ENCODE measurements around the gene ARHGEF4. TPM values are rescaled to one million over a fixed set of nuclear protein-coding genes. Genes with fewer than 3 reads are reported as not detected.

The ARHGEF4 gene, protein sequence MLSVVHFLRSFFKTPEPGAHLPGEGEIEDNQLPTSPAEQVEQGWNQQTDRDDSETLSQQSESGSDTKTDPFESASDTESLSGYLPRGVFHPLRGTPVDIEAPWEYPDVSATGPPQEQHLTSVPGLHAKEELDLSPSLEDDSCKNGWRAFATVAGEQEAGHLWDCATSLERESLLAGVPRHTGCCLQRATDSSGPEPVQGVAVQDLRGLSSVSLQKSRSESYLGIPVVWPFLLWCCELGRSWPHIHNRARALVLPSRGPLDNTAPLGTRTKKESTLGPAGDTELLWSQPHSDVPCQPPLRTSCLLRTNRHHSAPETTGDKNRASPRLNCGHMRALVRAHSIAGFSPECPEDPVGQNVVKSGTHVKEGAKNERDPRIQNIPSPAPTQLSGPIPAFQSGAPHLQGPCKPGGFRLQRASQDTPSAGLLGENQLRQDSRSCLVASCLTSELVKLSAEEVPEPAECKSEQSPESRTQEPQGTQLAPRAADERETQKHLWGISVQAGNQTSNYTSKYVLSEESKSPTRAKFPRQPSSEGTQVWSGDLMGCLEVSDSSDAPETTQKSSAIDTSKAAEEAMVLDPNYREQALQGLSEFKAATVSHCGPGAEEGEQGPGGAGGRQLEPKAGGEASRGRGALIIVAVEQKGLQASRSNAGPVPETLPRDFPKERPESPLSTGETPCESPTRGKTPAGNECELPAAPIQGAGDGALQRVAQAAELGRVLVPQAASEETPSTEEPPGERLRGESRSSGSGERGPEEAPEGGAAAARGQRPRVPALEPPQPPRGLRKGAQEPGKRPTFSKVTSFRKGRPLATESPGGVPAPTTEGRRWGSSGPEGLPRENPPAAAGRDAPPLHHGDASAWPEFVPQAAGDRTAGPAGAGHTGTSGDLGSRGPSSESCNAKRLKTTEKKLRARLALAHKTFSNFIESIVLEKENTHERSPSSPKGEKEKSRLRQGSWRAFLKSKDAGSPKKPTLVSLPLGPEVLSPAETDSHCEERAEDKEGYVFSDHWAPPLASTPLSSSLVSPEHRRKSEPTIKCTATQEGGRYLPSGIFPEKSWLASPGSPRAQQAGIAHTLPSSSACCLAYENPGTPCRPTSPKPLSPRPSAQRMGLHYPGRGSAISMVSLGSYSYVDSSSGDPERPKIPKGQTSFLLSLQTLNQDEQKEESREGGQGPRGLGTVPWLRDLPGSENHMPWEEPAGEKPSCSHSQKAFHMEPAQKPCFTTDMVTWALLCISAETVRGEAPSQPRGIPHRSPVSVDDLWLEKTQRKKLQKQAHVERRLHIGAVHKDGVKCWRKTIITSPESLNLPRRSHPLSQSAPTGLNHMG (N-terminal part only)
- polyA plus RNA-seq (2013, experiment 1 of 2; ENCODE audit: insufficient read length): 6.0 TPM
- polyA plus RNA-seq (2013, experiment 2 of 2; ENCODE audit: insufficient read length): 5.2 TPM

DNA sequence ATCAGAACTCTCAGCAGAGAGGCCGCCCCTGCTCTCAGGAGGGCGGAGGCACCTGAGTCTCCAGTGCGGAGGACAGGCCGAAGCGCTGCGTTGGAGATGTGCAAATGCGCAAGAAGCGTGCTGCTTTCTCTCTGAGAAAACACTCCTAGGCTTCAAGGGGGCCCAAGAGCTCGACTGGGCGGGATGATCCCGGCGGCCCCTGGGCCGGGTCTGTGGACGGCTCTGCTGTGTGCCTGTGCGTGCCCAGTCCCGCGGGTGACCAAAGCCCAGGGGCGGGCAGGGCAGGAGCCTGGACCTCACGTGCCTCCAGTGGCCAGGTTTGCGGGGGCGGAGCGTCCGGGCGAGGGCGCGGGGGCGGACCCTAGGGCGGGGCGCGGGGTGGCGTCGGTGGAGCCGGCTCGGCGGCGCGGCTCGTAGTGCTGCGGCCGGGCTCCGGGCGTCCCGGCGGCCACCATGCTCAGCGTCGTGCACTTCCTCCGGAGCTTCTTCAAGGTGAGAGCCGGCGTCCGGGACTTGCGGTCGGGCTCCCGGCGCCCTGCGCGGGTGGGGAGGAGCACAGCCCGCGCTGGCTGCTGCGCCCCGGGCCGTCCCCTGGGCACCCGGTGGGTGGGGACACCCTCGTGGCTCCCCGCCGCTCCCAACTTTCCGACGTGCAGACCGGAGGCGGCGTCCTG is at the start of gene ARHGEF4:
ARHGEF4 (plus strand) TSS at position 414 of the 674 bp plus-strand sequence; CDS start at position 454, 40 bp downstream.
- DNase-seq: no peak

DNA sequence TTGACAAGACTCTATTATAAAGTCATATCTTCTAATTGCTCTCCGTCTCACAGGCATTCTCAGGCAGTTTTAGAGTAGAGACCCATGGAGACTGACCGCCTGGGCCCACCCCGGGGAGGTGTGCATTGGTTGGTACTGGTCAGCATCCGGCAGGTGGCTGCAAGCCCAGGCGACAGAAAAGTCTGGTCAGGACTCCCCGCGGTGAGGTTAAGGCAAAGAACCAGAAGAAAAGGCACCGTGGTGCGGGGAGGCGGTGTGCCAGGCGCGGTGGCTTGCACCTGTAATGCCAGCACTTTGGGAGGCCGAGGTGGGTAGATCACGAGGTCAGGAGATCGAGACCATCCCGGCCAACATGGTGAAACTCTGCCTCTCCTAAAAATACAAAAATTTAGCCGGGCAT is 48.9 kb upstream of the ARHGEF4 start:
- DNase-seq: no peak

DNA sequence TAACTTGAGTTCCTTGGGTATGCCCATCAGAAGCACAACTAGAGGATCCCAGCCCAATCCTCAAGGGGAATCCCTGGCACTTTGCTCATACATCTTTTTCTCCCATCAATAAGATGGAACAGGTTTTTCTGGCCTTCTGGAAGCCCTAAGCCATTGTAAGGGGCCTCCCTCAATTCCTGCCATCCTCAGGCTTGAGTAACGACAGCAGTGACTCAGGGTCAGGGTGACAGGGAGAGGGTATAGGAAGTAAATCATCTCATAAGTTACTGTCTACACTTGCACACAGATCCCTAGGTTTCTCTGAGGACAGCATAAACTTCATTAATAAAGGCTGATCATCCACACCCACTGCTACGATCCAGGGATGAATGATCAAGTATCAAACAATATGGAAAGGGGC is 46.4 kb upstream of the ARHGEF4 start:
- DNase-seq: no peak

DNA sequence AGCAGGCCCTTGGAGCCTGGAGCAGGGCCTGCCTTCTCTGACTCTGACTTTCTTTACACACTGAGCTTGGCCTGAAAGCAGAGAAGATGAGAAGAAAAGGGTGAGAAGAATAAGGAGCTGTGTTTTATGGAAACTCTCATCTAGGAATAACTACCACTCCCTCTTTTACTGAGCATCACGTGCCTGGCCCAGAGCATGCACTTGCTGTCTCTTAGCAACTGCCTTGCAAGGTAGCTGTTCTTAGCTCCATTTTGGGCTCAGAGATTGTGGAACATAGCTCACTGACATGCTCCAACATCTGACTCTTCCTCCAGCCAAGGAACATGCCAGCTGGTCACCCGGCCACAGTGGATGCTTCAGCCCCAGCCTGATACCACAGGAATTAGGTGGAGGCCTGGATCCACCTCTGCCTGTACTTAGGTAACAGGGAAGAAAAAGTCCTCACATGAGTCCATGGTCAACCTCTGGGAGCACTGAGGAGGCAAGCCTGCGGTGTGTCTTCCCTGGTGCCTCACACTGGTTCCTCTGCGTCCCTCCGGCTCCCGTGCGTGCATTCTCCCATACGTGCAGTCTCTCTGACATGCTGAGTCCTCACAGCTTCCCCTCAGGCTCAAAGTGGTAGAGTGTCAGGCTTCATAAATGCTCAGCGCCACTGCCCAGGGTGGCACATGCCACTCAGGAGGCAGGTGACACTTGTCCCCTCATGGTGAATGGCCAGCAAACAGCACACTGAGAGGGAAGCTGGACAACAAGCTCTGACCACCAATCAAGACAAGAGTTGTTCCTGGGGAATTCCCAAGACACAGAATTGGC is 45.7 kb upstream of the ARHGEF4 start:
- no peak for DNase-seq

DNA sequence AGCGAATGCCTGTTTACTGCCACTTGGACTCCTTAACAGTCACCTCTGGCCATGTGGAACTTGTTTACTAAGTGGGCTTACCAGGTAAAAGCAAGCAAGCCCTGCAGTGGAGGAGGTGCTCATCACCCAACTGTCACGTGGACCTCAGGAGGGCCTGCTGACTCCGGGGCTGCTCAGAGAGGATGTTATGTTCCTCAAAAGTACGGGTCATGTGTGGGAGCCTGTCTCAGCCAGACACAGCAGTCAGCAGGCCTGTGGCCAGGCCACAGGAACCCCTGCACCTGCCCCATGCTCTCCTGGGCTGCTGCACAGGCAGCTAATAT is 45.1 kb upstream of the ARHGEF4 start:
- no peak for DNase-seq

DNA sequence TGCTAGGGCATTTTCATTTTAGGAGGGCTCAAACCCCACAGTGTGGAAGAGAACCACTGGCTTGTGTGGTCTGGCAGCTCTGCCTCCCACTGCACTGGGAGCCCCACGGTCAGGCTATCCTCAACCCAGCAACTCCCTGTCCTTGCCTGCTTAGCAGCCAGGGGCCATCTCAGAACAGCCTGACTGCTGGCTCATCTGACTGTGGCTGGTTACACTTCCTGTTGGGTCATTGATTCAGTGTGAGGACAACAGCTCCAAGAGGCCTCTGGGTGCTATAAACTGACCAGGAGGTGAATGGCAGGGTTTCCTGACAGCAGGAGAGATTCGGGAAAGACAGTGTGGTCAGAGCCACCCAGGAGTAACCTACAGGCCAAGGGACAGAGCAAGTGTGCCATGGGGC is 41.3 kb upstream of the ARHGEF4 start:
- DNase-seq: no peak

DNA sequence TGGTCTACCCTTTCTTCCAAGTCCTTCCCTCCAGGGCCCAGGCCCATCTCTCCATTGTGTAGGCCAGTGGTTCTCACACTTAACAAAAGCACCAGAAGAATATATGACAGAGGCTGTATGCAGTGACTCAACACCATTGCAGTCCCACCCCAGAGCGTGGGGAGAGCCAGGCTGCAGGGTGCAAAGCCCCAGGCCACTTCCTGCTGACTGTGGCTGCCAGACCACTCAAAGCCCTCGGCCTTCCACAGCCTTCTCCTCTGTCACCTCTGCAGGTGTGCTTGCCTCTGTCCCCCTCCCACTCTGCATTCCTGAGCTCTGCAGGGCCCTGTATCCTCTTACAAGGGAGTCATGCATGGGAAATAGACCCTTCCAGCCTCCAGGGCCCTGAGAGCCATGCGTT is 40.4 kb upstream of the ARHGEF4 start:
- no peak for DNase-seq

DNA sequence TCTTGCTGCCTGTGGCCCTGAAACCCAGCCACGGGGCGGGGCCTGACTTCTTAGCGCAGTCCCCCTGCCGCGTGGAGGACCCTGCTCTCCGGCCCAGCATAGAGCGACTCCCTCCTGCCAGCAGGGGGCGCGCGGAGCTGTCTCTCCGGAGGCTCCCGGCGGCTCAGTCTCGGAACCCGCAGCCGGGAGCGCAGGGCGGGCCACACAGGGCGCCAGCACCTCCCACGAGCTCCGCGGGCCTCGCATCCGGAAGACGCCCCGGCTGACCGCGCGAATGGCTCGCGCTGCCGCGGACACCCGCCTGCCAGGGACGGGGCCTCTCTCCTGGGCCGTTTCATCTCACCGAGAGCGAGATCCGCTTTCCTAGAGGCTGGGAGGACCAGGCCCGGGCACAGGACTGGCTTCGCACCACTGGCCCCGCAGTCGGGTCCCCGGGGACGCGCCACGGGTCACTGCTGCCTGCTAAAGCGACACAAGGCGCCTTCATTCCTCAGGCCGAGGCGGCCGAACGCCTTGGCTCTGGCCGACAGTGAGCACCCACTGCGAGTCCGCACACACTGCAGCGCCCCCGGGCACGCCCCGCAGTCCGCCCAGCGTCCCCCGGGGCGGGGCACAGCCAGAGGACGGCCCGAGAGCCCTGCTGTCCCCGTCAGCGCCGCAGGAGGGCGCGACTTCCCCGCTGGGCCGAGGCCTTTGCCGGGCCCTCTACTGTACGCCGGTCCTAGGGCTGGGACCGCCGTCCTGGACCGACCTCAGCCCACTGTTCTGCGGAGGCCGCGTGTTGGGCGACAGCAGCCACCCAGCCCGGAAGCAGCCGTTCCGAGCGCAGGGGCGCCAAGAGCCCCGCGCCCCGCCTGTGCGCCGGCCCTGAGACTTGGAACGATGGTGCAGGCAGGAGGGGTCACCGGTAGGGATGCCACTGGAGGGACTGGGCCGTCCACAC is 39.0 kb upstream of the ARHGEF4 start:
- DNase-seq: peak; percentile 88

DNA sequence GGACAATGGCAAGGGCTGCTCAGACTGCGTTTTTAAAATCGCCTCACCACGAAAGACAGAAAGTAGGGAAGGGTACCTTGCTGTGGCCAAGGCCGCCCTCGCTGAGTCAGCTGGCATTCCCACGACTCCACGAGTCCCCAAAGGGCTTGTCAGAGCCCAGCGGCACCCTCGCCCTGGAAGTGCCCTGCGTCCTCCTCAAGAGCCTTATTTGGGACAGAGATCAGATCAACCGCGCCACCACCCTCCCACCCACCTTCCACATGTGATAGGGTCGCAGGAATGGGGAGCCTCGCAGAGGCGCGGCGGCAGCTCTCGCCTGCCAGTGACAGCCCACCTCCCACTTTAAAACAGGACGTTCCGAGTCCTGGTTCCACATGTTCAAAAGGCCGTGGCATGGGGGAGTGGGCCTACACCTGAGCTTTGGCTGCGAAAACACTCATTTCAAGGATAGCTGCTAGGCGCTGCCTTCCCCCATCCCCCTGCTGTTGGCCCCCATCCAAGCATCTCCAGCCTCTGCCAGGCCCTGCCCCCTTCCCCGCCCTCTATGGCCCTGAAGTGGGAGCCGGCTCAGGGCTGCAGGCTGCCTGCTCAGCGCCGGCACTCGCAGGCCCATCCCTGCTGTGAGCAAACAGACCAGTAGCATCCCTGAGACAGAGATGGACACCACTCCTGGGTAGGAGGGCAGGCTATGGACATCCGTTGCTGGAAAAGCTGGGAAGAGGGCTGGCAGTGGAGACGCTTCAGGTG is 38.1 kb upstream of the ARHGEF4 start:
- DNase-seq: peak; percentile 36

DNA sequence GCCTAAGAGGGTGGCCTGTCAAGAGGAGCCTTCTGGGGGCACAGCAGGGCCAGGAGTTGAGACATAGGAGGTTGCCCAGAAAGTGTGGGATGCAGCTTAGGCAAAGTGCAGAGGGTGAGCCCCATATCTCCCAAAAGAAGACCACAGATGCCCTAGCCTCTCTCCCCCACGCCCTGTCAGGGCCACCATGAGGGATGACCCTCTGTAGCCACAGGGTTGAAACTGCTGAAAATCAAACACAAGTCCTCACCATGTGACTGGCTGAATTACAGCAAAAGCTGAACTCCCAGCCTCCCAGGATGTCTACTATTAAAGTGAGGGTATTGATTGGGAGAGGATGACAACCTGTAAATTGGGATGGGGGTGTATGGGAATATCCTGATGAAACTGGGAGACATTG is 37.4 kb upstream of the ARHGEF4 start:
- no peak for DNase-seq

DNA sequence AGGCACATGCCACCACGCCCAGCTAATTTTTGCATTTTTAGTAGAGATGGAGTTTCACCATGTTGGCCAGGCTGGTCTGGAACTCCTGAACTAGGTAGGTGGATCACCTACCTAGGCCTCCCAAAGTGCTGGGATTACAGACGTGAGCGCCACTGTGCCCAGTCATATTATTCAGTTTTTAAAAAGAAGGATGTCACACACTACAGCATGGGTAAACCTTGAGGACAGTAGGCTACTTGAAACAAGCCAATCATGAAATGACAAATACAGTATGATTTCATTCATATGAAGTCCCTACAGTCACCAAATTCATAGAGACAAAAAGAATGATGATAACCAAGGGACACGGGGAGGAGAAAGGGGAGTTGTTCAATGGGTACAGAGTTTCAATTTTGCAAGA is 31.1 kb upstream of the ARHGEF4 start:
- DNase-seq: no peak

DNA sequence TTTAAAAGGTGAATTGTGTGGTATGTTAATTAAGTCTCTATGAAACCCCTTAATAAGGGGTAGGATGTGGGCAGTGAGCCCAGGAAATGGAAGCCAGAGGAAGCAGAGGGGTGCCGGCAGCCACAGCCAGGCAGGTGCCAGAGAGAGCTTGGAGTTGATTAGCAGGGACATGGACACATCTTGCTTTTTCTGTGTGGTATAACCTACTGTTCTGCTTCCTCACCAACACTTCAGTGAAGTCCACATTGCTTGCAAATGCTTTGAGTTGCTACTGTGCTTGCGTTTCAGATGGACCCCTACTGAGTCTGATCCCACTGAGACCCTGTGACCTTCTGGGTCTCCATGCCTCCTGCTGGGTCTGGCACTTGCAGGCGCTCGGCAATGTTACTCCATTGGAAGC is 30.3 kb upstream of the ARHGEF4 start:
- no peak for DNase-seq

DNA sequence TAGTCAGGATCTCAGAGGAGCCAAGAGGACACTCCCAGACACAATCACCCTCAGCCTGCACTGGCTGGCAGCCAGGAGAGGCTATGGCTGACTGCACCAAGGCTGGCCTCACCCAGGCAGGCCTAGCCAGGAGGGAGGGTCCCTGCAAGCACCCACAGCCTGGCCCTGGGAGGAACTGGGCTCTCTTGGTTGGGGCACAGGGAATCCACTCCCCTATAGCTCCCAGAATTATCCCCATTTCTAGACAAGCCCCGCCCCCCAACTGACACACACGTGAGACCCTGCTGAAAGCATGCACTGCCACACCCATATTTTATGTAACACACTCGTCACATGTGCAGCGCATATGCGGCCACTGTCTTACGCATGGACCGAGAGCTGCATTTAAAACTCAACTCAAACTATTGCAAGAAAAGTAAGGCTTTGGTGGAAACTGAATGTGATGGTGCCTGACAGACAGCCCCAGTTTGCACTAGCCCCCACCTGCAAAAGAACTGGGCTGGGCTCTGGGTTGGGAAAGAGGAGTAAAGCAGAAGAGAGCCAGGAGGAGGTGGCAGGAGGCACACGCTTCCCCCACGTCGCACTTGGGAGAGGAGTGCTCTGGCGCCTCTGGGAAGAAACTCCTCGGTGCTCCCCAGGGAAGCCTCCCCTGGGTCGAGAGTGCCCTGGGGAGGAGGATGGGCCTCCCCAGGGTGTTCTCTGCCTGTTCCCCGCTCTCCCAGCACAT is 28.9 kb upstream of the ARHGEF4 start:
- no peak for DNase-seq

DNA sequence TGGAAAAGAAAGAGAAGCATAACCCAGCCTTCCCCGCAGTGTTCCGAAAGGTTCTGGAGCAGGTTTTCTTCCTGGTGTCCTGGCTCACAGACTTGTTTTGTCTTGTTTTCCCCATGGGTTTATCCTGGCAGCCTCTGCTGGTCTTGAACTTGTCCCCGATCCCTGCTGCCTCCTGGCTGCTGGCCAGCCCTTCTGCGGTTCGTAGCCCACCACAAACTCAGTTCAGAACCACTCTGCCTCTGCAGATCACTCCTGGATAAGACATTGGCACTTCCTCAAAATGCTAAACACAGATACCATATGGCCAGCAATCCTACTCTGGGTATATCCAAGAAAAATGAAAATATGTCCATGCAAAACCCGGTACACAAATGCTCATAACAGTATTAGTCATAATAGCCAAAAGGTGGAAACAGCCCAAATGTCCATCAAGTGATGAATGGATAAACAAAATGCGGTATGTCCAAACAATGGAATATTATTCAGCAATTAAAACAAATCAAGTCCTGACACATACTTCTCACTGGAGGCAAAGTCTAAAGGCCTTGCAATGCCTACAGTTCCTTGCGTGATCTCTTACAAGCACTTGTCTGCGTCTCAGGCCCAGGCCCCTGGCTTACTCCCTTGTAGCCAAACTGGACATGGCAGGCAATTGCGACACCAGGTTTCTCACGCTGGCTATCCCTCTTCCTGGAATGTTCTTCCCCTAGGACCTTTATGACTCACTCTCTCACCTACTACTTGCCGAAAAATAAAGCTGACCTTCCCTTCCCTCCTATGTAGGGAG is 28.0 kb upstream of the ARHGEF4 start:
- no peak for DNase-seq

DNA sequence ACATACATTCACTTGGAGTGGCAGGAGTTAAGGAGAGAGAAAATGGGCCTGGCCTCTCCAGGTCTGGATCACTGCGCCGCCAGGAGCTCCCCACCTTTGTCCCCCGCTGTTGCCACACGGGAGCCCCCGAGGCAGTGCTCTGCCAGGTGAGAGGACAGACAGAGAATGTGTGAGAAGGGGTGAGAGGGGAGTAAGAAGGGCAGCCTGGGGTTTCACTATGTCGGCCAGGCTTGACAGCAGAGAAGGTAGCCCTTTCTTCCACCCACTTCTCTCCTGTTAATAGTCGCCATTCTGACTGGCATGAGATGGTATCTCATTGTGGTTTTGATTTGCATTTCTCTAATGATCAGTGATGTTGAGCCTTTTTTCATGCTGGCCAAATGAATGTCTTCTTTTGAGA is 26.2 kb upstream of the ARHGEF4 start:
- DNase-seq: no peak

DNA sequence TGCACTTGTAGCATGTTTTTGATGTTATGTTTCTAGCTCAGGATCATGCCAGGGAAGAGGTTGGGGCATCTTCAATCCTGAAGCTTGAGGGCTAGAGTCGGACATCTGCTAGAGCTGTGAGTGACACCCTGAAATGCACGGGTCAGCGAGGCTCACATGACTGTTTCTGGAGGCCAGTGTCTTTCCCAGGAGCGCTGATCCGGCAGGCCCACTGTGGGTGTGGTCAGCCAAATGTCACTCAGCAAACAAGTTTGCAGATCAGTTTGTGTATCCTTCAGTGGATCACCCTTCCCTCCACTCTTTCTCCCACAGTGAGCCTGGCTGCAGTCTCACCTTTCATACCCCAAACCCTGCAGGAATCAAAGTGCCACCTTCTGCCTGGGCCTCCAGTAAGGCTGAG is 23.0 kb upstream of the ARHGEF4 start:
- DNase-seq: no peak

DNA sequence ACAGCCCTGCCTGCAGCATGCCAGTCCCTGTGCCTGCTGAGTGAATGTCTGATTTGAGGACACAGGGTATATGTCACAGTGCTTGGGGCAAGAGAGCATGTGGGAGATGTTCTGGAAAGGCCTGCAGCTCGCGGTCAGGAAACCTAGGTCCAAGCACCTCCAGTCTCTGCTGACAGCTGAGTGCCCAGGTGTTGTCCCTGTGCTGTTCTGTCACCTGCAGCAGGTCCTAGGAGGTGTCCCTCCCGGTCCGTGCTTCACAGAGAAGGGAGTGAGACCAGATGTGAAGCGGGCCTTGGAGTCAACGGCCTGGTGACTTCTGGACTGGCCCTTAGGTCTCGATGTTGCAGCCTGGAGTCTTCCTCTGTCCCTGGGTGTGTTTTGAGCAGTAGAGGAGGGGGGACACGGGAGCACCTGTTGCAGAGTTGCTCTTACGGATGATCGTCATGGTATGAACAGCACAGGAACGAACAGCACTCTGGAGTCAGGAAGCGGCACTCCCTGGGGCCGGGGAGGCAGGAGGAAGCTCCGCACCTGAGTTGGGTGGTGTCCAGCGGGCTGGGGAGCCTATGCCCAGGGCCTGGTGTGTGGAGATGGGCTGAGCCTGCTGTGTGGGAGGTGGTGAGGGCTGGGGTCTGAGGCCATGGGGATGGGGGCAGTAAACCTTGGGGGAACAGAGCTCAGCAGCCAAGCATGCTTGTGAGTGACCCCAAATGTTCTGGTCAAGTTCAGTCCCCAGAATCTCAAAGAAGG is 21.6 kb upstream of the ARHGEF4 start:
- DNase-seq: no peak

Measured in fibroblast of skin of scalp (primary cell).